Cardiac fibroblast (primary cell): ENCODE measurements around the gene SDHB.

Experiments used
- DNase-seq, 2 donors: peaks; one replicate each; pipeline versions ENCODE4 v3.0.0 to v3.0.0-alpha.2; 2010; ENCODE audit warnings: low read depth in 2 of 2
- H3K4me3 ChIP-seq, 2 donors: replicated peaks in 1 of 2; 1 replicate in 1 of 2; 2 replicates in 1 of 2; pipeline ENCODE4 v1.5.1; 2011; ENCODE audit warnings: low read depth in 2 of 2, low read length in 2 of 2, mild to moderate bottlenecking in 2 of 2, moderate library complexity in 1 of 2
- CTCF ChIP-seq: IDR thresholded peaks from one replicate; pipeline ENCODE4 v1.5.1; 2011; ENCODE audit warnings: low read depth, mild to moderate bottlenecking, low read length, inconsistent platforms

SDHB gene

DNA sequence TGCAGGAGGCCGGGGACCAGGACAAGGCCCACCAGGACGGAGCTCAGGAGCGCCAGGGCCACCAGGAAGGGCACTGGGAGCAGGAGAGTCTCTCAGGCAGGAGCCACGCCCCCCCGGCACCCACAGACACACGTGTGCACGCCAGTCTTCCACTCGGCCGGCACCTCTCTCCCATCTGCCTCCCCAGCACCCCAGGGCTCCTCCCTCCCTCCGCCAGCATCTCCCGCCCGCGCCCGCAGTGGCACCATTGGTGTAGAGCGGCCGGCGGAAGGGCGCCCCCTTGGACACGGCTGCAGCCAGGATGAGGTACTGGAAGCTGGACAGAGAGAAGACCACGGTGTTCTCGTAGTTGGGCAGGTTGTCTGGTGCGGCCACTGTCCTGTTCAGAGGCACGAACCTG is 67.3 kb downstream of the SDHB start:
- DNase-seq: no peak
- no peak for TF ChIP-seq CTCF

GRCh38 chr1:16986113-16986512 is 67.7 kb downstream of the SDHB start:
- TF ChIP-seq CTCF: no peak
- H3K4me3 ChIP-seq: no peak overlapping the region
- DNase-seq: no peak

More for the DNA sequence above, 67.3 kb downstream of the SDHB start:
- H3K4me3 ChIP-seq: no peak overlapping the region

DNA sequence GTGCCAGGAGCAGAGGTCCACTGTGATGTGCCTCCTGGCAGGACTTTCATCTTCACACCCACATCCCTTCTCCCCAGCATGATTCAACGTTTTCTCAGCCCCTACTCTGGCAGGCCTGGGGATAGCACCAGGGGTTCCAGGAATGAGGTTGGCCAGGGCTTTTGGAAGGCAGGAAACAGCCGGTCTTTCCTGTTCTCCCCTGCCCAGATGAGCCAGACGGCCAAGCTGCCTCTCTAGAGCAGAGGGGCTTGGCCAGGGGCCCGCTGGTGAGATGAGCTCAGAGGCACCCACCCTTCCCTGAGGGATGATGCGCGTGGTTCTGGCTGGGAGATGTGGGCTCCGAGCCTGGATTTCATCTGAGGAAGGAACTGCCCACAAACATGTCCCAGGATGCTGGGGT is 69.1 kb downstream of the SDHB start:
- TF ChIP-seq CTCF: no peak

DNA sequence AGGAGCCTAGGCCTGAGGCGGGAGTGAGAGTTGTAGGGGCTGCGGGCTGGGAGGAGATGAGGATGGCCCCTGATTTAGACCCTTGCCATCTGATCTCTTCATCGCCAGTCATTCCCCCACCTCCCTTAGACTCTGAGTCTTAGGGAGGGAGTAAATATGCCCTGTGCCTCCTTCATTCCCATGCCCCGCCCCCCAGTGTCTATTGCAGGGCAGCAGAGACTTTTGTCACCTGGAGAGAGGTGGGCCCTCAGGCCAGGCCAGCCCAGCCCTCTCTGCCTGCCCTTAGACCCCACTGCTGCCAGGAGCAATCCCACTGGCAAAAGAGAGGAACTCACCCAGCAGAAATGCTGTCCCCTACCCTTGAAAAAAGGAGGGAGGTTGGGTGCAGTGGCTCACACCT is 70.2 kb downstream of the SDHB start:
- H3K4me3 ChIP-seq: no peak overlapping the region
- DNase-seq: no peak
- no peak for TF ChIP-seq CTCF

More for the DNA sequence above, 69.1 kb downstream of the SDHB start:
- no peak overlapping the region for H3K4me3 ChIP-seq
- peak; percentile 91 to 97 for DNase-seq

- no peak for DNase-seq
- no peak for TF ChIP-seq CTCF
- no peak overlapping the region for H3K4me3 ChIP-seq
These were observed 70.9 kb downstream of the SDHB start for GRCh38 chr1:16982902-16983301.

GRCh38 chr1:16981269-16981849 is 72.5 kb downstream of the SDHB start:
- DNase-seq: peak; percentile 63 to 96
- peak overlapping the region in 1 of 2 donors; percentile 82 for H3K4me3 ChIP-seq
- TF ChIP-seq CTCF: no peak
